Non-pigmented ciliary epithelial cell (primary cell): Measurements from ENCODE around the gene LHX1.
A peak's percentile ranks its signal among the peaks of the same experiment; 100 is the strongest.

ENCODE experiments used
- DNase-seq: peaks from one replicate; pipeline ENCODE4 v3.0.0-alpha.2; 2010; ENCODE audit warnings: low read depth

LHX1 gene

DNA sequence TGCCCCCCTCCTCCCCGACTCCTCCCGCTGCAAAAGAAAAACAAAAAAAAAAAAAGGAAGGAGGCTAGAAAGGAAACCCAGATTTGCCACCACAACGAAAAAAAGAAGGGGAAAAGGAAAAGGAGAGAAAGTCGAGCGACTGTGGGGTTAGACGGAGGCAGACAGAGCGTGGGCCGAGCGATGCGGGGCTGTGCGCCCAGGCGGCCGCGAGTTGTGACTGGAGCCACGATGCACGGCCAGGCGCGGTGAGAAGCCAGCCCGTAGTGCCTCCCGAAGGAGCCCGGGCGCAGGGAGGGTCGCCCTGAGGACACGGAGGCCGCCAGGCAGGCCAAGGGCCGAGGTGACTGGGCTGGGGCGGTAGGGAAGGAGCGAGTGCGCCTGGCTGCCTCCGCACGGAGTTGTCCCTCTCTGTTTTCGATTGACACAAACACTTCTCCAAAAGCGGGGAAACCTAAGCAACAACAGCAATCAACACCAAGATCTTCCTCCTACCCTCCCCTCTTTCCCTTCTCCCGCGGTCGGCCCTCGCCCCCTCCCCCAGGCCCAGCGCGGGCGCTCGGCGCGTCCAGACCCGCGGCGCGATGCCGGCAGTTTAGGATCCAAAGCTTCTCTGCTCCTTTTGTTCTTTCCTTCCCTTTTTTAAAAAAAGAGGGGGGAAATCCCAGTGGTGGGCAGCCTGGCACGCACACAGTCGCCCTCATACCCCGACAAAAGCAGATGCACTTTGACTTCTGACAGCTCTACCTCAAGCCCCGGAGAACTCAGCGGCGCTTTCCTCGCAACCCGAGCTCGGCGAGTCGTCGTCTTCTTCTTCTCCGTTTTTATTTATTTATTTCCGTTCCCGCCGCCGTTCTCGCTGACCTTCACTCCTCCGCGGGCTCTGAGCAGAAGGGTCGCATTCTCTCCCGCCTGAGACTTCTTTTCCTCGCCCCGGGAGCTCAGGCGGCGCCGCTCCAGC is at the start of gene LHX1:
LHX1 (plus strand) TSS at position 475 of the 958 bp plus-strand sequence. CDS start 723 bp downstream, outside the sequence.
- no peak for DNase-seq

DNA sequence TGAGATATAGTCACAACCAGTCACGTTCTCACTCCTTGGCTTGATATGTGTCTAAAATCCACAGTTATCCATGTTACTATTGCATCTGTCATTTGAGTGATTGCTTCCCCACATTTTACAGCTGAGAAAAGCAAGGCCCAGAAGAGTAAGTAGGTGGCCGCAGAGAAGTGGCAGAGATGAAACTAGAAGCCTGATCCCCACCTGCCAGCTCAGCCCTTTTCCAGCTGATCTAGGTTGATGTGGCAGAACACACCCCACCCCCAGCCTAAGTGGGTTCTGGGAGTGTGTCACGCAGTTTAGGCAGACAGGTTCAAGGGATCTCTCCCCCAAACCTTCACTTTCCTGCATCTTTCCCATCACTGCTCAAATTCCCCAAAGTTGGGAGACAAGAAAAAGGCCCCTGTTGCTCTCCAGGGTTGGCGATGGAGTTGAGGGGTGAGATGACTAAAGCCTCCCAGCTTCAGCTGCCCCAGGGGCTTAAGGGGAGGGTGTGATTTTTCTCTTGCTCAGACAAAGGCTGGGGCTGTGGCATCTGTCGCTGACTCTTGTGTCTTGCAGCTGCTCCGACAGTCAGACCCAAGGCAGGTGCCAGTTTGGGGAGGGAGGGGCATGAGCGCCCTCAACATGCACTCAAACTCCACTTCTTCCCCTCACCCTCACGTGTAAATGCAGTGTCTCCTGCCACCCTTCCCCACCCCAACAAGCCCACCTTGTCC is 48.9 kb upstream of the LHX1 start:
- DNase-seq: no peak

- DNase-seq: no peak
Observed at GRCh38 chr17:36889770-36890349, 47.4 kb upstream of the LHX1 start.

GRCh38 chr17:36890398-36891168 is 46.7 kb upstream of the LHX1 start:
- no peak for DNase-seq

GRCh38 chr17:36892112-36892838 is 45.0 kb upstream of the LHX1 start:
- no peak for DNase-seq

- no peak for DNase-seq
Observed at GRCh38 chr17:36894177-36894576, 43.1 kb upstream of the LHX1 start.

- DNase-seq: no peak
Observed at GRCh38 chr17:36894925-36895324, 42.4 kb upstream of the LHX1 start.

GRCh38 chr17:36899250-36900159 is 37.8 kb upstream of the LHX1 start:
- no peak for DNase-seq

GRCh38 chr17:36900160-36900512 is 37.1 kb upstream of the LHX1 start:
- DNase-seq: no peak

GRCh38 chr17:36901506-36901905 is 35.8 kb upstream of the LHX1 start:
- peak; percentile 58 for DNase-seq

GRCh38 chr17:36907407-36907806 is 29.9 kb upstream of the LHX1 start:
- no peak for DNase-seq

DNA sequence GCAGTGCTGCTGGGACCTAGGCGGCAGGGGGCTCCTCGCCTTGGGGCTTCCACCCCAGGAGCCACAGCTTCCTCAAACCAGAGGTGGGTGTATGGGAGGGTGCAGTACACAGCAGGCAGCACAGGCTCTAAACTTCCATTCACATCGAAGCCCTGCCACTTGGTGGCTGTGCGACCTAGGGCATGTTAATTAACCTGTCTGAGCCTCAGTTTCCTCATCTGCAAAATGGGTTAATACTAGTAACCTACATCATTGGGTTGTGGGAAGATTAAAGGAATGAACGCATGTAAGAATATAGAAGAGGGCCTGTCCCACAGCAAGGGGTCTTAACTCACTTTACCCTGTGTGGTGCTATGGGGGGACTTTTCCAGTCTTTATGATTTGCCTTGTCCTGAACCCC is 26.8 kb upstream of the LHX1 start:
- no peak for DNase-seq

DNA sequence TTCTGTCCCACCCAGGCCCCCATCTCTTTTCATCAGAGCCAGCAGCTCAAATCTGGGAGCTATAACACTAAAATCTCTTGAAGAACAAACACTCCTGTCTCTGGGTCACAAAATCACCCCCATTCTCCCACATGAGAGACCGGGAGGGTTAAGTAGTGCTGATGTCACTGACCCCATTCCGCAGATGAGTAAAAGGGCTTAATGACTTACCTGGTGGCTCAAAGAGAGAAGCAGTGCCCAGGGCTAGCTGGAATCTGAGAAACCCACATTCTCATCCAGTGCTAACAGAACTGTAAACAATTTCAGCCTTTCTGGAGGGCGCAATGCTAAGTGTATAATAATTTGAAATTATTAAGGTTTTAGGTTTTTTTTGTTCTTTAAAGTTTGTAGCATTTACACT is 26.3 kb upstream of the LHX1 start:
- DNase-seq: no peak

- DNase-seq: no peak
Observed at GRCh38 chr17:36913132-36913531, 24.1 kb upstream of the LHX1 start.

DNA sequence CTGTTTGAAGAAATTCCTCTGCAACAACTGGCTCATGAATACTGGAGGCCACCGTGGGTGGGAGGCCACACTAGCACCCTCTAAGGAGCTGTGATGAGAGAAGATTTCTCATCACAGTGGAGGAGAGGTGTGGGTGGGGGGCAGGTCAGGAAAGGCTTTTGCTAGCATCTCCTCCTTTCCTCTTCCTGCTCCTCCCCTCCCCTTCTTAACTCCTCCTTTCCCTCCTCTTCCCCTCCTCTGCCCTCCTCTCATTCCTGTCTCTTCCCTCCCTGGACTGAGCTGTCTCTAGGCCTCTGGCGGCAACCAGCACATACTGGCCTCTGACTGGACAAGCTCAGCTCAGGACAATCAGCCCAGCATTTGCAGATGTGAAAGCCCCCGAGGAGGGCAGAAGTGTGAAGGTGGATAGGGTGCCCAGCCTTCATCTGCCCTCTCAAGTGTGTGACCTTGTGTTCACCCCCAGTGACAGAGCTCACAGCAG is 19.0 kb upstream of the LHX1 start:
- no peak for DNase-seq

DNA sequence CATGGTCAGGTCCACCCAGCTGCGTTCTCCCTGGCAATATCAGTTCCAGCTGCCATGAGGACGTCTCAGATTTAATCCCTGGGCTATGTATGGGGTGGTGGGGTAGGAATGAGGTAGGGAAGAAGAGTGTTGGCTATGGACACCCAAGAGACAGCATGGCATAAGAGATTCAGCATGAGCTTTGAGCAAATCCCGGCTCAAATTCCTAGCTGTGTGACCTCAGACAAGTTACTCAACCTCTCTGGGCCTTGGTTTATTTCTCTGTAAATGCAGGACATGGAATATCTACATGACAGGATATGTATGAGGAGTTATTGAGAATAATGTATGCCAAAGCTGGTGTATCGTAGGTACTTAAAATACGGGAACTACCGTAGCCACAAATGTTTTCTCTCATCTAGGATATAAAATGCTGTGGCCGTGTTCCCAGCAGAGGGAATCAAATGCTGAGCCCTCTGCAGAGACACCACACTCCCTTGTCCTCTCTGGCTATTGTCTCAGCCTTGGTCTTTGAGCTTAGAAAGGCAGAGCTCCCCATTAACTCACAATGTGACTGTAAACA is 17.8 kb upstream of the LHX1 start:
- no peak for DNase-seq

GRCh38 chr17:36920032-36921005 is 17.0 kb upstream of the LHX1 start:
- no peak for DNase-seq

DNA sequence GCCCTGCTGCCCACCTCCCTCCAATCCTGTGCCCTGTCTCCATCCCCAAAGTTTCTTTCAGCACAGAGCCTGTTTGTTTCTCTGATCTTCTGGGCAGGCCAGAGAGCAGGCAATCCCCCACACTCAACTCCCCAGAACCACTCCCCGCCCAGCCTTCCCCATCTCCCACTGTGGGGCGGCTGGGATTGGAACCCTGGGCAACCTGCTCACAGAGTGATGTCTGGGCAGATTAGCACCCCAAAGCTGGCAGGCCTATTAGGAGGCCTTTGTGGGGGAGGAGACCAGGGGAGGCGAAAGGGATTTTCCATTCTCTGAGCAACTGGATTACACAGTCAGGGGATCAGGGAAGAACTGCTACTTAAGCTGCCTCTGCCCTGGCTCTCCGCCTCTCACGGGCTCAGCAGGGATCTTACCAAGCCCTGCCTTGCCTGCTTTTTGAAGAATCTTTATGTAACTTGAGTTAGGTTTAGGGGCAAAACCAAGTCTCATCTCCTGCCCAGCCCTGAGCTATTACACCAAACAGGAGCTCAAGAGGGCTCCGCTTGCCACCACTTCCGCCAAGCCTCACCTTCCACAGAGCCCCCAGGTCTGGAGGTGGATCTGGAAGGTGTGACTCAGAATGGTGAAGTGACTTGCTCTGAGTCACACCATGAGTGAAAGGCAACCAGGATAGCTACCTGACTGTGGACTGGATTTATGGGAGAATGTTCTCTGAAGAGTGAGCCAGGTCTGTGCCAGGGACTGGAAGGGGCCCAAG is 16.0 kb upstream of the LHX1 start:
- no peak for DNase-seq
